KMS-11 (cell line): ENCODE results near the gene C13orf46.
"Not testable (repeated sequence)": the region's sequence is repeated elsewhere in the genome, so short reads cannot be mapped to it uniquely, and the experiment has no call there.

Source experiments
- H2AFZ ChIP-seq: fragments of 200-600 bp; sonication (generic); 2 replicates; pipeline ENCODE4 v1.6.1; 2016; ENCODE audit warnings: antibody characterized with exemption, mixed run types, low read depth
- H3K27ac ChIP-seq: fragments of 200-600 bp; sonication (generic); 2 replicates; pipeline ENCODE4 v1.6.1; 2016; ENCODE audit warnings: mild to moderate bottlenecking, mixed run types
- H3K27me3 ChIP-seq: fragments of 200-600 bp; sonication (generic); 2 replicates; pipeline ENCODE4 v1.6.1; 2017; ENCODE audit warnings: mild to moderate bottlenecking, low read depth, mixed run types, moderate library complexity; ENCODE audit not compliant: insufficient read depth
- H3K36me3 ChIP-seq: fragments of 200-600 bp; sonication (generic); 2 replicates; pipeline ENCODE4 v1.6.1; 2017; ENCODE audit warnings: mild to moderate bottlenecking, mixed run types; ENCODE audit not compliant: insufficient read depth
- H3K4me1 ChIP-seq: fragments of 200-600 bp; sonication (generic); 2 replicates; pipeline ENCODE4 v1.6.1; 2016; ENCODE audit warnings: mild to moderate bottlenecking, low read depth, mixed run types; ENCODE audit not compliant: poor library complexity, severe bottlenecking
- H3K4me2 ChIP-seq: fragments of 200-600 bp; sonication (generic); 2 replicates; pipeline ENCODE4 v1.7.0; 2016; ENCODE audit warnings: mild to moderate bottlenecking, mixed run types
- H3K4me3 ChIP-seq: fragments of 200-600 bp; sonication (generic); IDR thresholded peaks from 2 replicates; pipeline ENCODE4 v1.6.1; 2017; ENCODE audit warnings: low read depth, low read length, mixed read lengths; ENCODE audit not compliant: insufficient read depth
- H3K79me2 ChIP-seq: fragments of 200-600 bp; sonication (generic); 2 replicates; pipeline ENCODE4 v1.6.1; 2016; ENCODE audit warnings: low read depth, mixed run types; ENCODE audit not compliant: insufficient read depth
- H3K9ac ChIP-seq: fragments of 200-600 bp; sonication (generic); 2 replicates; pipeline ENCODE4 v1.6.1; 2016; ENCODE audit warnings: mild to moderate bottlenecking, mixed run types
- H4K20me1 ChIP-seq: fragments of 200-600 bp; sonication (generic); 2 replicates; pipeline ENCODE4 v1.6.1; 2016; ENCODE audit warnings: mild to moderate bottlenecking, mixed run types; ENCODE audit not compliant: insufficient read depth
- CTCF ChIP-seq: fragments of 200-600 bp; sonication (generic); conservative IDR thresholded peaks from 2 replicates; pipeline ENCODE4 v1.6.1; 2017; ENCODE audit warnings: low read depth, mild to moderate bottlenecking, antibody characterized with exemption, low read length, moderate library complexity, mixed read lengths

The C13orf46 gene

GRCh38 chr13:113915012-113915763, 58.7 kb downstream of the C13orf46 start:
- H3K27me3 ChIP-seq, result no peaks in the 10 kb centered on the region
- no peak overlapping the region for H3K27ac ChIP-seq
- no peaks in the 10 kb centered on the region for H3K36me3 ChIP-seq
- H2AFZ ChIP-seq, result no peak overlapping the region
- H3K9ac ChIP-seq, result no peak overlapping the region
- TF ChIP-seq CTCF, result no peak
- peaks cover 15% of the 10 kb centered on the region for H3K4me1 ChIP-seq
- H4K20me1 ChIP-seq, result no peaks in the 10 kb centered on the region
- H3K79me2 ChIP-seq, result no peaks in the 10 kb centered on the region
- H3K4me2 ChIP-seq, result no peak overlapping the region
- H3K4me3 ChIP-seq, result no peak overlapping the region

- Histone ChIP-seq H2AFZ (no peak overlapping the region), H3K4me2 (no peak overlapping the region), H3K4me3 (no peak overlapping the region)
These were observed 59.4 kb downstream of the C13orf46 start for GRCh38 chr13:113914333-113915011.

GRCh38 chr13:113913838-113914237, 60.0 kb downstream of the C13orf46 start:
- not testable (repeated sequence) for H3K4me2 ChIP-seq, H3K79me2 ChIP-seq, H3K4me3 ChIP-seq, H3K9ac ChIP-seq, H3K27me3 ChIP-seq, H2AFZ ChIP-seq, H3K27ac ChIP-seq, H3K36me3 ChIP-seq, H4K20me1 ChIP-seq
- peaks cover 15% of the 10 kb centered on the region for H3K4me1 ChIP-seq

More at GRCh38 chr13:113914333-113915011, 59.4 kb downstream of the C13orf46 start:
- H4K20me1 ChIP-seq, result no peaks in the 10 kb centered on the region
- peaks cover 15% of the 10 kb centered on the region for H3K4me1 ChIP-seq
- no peak overlapping the region for H3K9ac ChIP-seq
- no peaks in the 10 kb centered on the region for H3K79me2 ChIP-seq
- no peak for TF ChIP-seq CTCF
- H3K27ac ChIP-seq, result no peak overlapping the region
- H3K36me3 ChIP-seq, result no peaks in the 10 kb centered on the region
- no peaks in the 10 kb centered on the region for H3K27me3 ChIP-seq

- H3K4me3 ChIP-seq, H3K27me3 ChIP-seq, H3K4me2 ChIP-seq, H4K20me1 ChIP-seq, H3K79me2 ChIP-seq, H3K27ac ChIP-seq, H3K9ac ChIP-seq, H2AFZ ChIP-seq, H3K36me3 ChIP-seq: not testable (repeated sequence)
- peaks cover 15% of the 10 kb centered on the region for H3K4me1 ChIP-seq
These were observed 60.5 kb downstream of the C13orf46 start for GRCh38 chr13:113913408-113913807.

- no peaks in the 10 kb centered on the region for H3K27me3 ChIP-seq
- no peak overlapping the region for H3K9ac ChIP-seq
- H3K79me2 ChIP-seq, result no peaks in the 10 kb centered on the region
- TF ChIP-seq CTCF, result no peak
- no peaks in the 10 kb centered on the region for H4K20me1 ChIP-seq
- no peaks in the 10 kb centered on the region for H3K36me3 ChIP-seq
- no peak overlapping the region for H3K27ac ChIP-seq
- no peak overlapping the region; the same call in 1 of the 2 replicates for H3K4me2 ChIP-seq
- no peak overlapping the region for H3K4me3 ChIP-seq
- H2AFZ ChIP-seq, result no peak overlapping the region
- peaks cover 15% of the 10 kb centered on the region for H3K4me1 ChIP-seq
These were observed 61.3 kb downstream of the C13orf46 start for GRCh38 chr13:113912596-113912995.
